ENCODE results near the gene GSPT2.

GRCh38 chrX:51697397-51697796 is 45.8 kb upstream of the GSPT2 start:
- TF ChIP-seq CTCF (IDR thresholded peaks at IDR 0.05), result no peak
- no peak for TF ChIP-seq POLR2A (IDR thresholded peaks at IDR 0.05)
